GM19193 (cell line): ENCODE data around the gene PRKCZ.

Experiments used
- POLR2A ChIP-seq: IDR thresholded peaks from 4 replicates; pipeline ENCODE4 v1.6.1; 2011; ENCODE audit not compliant: insufficient read depth, insufficient read length; ENCODE audit errors: extremely low read depth

PRKCZ gene

DNA sequence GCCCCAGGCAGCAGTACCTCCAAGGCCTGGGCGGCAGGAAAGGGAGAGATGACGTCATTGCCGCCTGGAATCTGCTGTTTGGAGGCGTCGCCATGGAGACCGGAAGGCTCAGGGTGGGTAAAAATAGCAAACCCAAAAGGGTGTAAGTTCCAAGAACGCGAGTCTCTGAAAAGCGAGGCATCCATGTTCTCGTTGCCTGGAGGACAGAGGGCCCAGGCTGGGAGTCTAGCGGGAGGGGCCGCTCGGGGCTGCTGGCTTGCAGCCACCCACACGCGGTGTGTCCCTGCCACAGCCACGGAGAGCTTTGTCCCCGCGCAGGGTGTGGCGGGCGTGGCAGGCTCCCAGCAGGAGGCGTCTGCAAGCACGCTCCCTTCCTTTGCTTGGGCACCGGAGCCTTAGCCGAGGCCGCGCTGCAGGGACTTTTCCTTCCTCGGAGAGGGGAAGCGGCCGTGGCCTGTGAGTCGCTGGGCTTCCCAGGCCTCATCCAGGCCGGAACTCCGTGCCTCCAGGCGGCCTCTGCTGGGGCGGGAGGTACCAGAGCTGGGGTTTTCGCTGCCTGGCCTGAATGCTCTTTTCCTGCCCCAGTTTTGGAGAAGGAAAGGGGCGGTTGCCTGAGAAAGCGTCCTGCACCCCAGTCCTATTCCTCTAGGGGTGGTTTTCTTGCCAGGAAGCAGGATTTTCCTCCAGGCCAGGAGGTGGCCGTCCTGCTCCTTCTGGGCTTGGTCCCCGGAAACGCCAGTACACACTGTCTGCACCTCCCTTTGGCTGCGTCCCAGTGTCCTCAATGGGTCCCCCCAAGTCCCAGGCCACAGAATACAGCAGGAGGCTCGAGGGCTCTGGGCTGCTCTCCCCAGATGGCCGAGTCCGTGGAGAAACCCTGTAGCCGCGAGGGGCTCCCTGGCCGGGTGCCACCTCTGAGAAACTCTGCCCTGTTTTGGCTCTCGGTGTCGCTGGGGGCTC, 162.6 kb downstream of the PRKCZ start:
- no peak for TF ChIP-seq POLR2A

DNA sequence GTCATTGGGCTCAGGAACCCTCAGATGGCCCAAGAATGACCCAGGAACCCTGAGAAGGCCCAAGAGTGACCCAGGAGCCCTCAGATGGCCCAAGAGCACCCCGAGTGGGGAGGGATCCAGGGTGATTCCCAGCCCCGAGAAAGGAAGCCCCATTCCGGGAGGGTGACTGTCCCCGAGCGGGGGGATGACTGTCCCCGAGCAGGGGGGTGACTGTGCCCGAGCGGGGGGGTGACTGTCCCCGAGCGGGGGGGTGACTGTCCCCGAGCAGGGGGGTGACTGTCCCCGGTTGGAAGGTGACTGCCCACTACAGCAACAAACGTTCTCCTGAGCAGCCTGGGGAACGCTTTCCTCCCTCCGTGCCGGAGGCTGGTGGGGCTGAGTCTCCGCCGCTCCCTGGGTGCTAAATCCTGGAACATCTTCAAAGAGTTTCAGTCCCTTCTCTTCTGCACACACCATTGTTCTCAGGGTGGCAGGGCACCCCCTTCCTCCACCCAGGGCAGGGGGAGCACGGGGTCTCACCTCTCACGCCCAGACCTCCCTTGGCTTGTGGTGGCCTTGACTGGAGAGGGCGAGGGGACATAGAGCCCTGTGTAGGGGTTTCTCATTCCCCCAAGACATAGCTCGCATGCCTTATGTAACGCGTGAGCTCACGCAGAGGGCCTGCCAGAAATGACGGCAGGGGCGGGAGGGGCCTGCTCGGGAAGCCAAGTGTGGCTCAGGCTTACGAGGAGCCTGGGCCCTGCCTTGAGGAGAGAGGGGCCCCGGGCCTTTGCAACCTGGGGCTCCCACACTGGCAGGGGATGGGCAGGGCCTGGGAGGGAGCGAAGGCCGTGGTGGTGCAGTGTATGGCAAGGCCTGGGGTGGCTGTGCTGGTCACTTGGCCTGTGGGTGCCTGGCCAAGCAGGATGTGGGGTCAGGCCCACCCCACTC, 163.6 kb downstream of the PRKCZ start:
- no peak for TF ChIP-seq POLR2A

DNA sequence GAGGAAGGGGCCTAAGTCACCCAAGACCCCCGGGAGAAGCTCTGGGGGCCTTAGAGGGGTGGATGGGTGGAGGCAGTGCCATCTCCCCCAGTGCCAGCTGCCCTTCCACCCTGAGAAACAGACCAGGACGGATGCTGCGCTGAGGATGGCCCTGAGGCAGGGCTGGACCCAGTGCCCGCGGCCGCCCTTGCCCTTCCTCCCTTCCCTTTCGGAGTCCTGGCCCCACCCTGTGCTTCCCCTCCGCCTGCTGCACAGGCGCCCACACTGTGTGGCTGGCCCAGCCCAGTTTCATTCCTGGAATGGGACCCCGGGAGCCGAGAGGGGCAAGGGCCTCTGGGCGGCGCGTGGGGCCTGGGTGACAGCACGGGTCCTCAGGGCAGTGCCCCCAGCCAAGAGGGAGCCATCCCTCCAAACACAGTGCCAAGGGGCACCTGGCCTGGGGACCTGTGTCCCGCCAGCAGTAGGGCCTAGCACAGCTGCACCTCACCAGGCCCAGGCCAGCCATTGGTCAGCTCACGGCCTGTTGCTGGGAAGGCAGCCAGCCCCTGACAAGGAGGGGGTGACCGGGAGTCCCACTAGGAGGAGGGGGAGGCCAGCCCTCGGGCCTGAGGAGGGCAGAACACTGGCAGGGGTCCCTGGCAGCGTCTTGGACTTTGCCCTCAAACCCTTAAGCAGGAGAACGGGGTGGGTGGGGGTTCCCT, 164.5 kb downstream of the PRKCZ start:
- no peak for TF ChIP-seq POLR2A

DNA sequence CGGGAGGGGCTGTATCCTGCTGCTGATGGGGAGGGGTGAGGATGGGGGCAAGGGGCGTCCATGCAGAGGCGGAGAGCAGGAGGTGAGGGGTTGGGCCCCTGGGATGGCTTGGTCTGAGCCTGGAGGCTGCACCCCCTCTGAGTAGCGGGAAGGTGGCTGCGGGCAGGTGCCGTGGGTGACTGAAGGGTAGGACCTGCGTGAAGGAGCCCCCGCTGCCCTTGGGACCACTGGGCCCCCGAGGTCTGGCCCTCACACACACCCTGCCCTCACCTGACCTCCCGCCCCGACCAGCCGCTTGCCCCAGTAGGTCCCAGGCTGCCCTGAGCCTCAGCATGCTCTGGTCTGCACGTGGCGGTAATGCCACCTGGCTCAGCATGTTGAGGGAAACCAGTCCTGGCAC, 165.1 kb downstream of the PRKCZ start:
- no peak for TF ChIP-seq POLR2A

DNA sequence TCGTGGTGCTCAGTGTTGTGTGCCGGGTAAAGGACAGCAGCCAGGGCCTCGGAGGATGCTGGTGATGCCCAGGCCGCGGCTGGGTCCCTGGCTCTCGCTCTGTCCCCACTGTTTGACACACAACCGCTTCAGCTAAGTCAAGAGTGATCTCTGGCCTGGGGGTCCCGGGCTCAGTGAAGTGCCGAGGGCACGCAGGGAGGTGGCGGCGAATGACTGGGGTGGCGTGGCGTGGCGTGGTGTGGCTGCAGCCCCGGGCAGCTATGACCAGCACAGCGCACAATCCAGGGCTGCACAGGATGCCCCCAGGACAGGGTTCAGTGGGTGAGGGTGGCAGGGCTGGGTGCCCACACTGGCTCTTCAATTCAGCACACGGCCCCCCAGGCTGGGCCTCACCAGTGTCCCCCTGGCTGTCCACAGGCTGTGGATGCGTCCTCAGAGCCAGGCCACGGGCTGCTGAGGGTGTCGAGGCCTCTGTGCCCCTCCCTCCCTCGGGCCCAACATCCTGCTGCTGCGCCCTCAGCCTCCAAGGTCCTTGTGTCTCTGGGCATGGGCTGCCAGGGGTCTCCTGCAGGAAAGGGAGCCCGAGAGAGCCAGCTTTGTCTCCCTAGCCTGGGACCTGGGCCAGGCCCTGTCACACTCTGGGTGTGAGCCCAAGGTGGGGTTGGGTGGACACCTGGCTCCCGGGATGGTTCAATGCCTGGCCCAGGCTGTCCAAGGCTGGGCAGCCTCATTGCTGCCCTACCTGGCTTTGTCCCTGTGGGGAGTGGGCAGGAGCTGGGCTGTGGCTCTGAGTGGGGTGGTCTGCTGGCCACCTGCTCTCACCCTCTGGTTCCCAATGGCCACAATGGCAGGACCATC, 165.9 kb downstream of the PRKCZ start:
- TF ChIP-seq POLR2A: no peak

DNA sequence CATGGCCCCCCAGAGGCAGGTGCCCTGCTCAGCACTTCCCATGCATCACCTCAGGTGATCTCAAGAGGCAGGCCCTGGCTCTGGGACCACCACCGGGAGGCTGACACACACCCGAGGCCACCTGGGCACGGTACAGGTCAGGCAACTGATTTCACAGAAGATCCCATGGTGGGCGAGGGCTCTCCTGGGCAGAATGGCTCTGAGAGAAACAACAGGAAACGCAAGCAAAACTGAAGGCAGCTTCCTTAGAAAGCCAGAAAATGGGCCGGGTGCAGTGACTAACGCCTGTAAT, 166.5 kb downstream of the PRKCZ start:
- TF ChIP-seq POLR2A: no peak

DNA sequence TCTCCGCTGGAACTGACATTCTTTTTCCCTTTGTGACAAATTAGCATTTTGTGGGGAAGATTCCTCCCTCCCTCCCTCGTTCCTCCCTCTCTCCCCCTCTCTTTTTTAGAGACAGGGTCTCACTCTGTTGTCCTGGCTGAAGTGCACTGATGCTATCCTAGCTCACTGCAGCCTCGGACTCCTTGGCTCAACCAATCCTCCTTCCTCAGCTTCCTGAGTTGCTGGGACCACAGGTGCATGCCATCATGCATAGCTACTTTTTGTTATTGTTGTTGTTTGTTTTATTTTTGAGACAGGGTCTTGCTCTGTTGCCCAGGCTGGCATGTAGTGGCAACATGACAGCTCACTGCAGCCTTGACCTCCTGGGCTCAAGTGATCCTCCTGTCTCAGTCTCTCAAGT, 171.1 kb downstream of the PRKCZ start:
- no peak for TF ChIP-seq POLR2A

DNA sequence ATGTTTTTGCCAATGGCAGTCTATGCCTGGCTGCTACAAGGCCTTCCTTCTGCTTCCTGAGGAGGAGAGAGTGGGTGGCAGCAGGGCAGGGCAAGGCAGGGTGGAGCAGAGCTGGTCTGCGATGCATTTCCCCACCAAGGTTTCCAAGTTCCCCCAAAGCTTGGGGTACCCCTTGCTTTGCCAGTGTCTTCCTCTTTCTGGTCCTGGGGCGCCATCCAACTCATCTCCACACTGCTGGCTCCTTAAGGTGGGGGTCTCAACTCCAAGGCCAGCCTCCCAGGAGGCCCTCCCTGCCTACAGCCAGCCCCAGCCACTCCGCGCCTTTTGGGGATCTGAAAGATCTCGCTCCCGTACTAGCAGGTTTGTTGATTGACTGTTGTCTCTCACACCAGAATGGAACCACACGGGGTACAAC, 174.0 kb downstream of the PRKCZ start:
- no peak for TF ChIP-seq POLR2A

DNA sequence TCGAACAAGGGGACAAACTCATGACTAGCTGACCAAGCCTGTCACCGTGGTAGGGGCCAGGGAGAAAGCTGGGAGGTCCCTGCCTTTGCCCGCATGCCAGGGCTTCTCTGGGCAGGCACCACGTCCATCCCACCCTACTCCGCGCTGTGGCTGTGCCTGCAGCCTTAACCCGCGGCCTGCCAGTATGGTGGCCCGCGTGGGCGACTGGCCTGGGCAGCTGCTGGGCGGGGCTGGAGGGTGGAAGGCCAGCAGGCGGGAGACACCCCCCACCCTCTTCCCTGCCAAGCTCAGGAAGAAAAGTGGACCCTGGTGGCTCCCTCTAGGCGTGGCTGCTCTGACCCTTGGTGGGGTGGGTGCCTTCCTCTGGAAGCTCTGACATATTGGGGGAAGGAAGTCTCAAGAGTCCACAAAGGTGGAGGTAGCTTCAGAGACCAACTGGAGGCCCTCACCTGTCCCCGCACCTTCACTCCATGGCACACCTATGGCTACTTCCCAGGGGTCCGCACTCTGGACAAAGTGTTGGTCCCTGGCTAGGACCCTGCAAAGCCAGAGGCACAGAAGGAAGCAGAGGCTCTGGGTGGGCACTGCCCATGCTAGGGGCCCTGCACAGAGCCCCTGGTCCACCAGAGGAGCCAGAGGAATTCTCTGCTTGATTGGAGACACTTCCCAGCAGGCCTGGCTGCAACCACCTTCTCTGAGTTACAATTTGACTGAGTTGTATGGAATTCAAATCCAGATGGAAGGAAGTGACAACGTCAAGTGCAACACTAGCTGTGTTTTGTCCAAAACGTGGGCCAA, 174.6 kb downstream of the PRKCZ start:
- no peak for TF ChIP-seq POLR2A

DNA sequence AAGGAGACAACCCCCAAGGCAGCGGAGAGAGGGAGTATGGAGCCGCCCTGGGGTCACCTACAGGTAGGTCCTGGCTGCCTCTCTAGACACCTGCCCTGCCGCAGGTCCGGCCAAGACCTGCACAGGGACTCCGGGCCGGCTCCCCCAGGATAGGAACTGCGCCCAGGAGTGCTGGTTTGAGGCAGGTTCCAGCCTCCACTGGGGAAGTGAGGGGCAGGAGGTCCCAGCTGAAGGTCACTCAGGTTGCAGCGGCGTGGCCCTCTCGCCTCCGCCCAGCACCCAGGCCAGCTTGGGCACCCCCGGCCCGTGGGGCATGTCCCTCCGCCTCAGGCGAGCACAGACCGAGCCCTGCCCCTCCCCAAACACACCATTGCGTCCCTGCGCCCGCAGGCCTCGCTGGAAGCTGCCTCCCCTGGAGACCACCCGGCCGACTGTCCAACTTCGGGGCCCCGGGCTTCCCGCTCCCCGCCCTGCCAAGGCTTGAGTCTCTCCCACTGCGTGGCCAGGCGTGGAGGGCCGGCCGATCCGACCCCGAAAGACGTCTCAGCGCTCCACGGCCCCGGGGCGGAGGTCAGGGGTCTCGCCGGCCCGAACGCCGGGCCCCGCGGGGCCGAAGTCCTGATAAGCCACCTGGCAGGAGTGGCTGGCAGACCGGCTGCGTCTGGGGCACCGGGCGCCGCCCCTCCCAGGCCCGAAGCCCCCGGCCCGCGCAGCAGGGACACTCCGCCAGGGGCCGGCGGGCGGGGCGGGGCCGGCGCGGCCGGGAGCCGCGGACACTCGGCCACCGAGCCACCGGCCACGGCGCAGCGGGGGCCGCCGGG, 176.5 kb downstream of the PRKCZ start:
- no peak for TF ChIP-seq POLR2A

DNA sequence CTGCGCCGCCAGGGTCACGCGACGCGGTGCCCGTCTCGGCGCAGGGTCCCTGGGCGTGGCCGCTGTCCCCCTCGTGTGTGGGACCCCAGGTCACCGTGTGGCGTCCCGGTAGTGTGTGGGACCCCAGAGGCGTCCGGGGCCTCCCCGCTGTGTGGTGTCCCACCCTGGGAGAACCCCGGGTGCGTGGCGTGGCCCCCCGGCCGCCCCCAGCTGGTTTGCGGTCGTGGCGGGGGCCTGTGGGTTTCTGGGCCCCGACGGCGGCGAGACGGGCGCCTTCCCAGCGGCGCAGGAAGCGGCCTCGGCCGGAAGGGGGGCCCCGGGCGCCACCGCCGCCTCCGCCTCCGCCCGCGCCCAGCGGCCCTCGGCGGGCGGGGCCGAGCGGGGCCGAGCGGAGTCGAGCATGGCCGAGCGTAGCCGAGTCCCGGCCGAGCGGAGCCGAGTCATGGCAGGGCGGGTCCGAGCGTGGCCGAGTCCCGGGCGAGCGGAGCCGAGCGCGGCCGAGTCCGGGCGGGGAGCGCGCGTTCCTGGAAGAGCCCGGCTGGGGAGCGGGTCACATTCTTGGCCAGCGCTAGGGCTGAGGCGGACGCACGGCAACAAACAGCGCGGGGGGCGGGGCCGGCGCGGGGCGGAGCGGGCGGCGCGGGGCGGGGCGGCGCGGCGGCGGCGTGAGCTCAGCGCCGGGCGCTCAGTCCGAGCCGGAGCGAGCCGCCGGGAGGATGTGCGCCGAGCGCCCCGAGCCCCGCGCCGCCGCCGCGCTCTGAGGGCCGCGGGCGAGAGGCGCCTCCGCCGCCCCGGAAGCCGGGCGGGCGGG, 177.3 kb downstream of the PRKCZ start:
- TF ChIP-seq POLR2A: peak; percentile 75

DNA sequence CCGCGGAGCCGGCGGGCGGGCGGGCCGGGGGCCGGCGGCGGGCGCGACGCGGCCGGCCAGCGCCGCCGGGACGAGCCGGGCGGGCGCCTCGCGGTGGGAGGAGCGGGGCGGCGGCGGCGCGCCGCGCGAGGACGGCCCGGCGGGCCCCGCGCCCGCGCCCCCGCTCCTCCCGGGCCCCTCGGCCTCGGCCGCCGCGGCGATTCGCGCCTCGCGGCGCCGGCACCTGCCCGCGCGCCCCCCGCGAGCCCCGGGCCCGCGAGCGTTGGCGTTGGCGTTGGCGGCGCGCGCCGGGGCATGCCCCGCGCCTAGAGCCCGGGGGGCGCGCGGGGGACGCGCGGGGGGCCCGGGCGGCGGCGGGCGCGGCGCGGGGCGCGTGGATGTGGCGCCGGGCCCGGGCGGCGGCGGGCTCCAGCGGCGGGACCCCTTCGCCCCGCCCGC, 178.0 kb downstream of the PRKCZ start, which contains the start of gene SKI:
TSS of gene SKI (plus strand) at position 163 of the 438 bp plus-strand sequence. CDS start 448 bp downstream, outside the sequence.
- TF ChIP-seq POLR2A: no peak

DNA sequence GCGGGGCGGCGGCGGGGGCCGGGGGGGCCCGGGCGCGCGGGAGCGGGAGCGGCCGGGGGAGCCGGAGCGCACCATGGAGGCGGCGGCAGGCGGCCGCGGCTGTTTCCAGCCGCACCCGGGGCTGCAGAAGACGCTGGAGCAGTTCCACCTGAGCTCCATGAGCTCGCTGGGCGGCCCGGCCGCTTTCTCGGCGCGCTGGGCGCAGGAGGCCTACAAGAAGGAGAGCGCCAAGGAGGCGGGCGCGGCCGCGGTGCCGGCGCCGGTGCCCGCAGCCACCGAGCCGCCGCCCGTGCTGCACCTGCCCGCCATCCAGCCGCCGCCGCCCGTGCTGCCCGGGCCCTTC, 178.5 kb downstream of the PRKCZ start:
- TF ChIP-seq POLR2A: no peak
